Peyer's patch (tissue), 4 donors: ENCODE results near the gene PWWP2B. TPM values are rescaled to one million over a fixed set of nuclear protein-coding genes. Genes with fewer than 3 reads are reported as not detected.

Experiments used
- DNase-seq, 3 donors: peaks; one replicate each; pipeline ENCODE4 v3.0.0-alpha.2; 2017 to 2019
- H3K27ac ChIP-seq, 4 donors: fragments of 200-600 bp; sonication (generic); one replicate each; pipeline ENCODE4 v1.5.1; 2016 to 2019
- H3K27me3 ChIP-seq, 2 donors: fragments of 200-600 bp; sonication (generic); one replicate each; pipeline ENCODE4 v1.5.1; 2019
- H3K36me3 ChIP-seq, 3 donors: fragments of 200-600 bp; sonication (generic); one replicate each; pipeline ENCODE4 v1.5.1; 2016 to 2019
- H3K4me1 ChIP-seq, 4 donors: fragments of 200-600 bp; sonication (generic); one replicate each; pipeline ENCODE4 v1.5.1; 2016 to 2019
- H3K4me3 ChIP-seq, 4 donors: fragments of 200-600 bp; sonication (generic); 1 replicate in 3 of 4; 2 replicates in 1 of 4; pipeline ENCODE4 v1.5.1; 2016 to 2019; ENCODE audit warnings: mild to moderate bottlenecking in 1 of 4
- H3K9me3 ChIP-seq, 4 donors: fragments of 200-600 bp; sonication (generic); one replicate each; pipeline ENCODE4 v1.5.1; 2016 to 2019; ENCODE audit warnings: mild to moderate bottlenecking in 1 of 4
- POLR2A ChIP-seq, 2 donors: fragments of 450-650 bp; IDR thresholded peaks; one replicate each; pipeline ENCODE4 v1.5.1; 2017; ENCODE audit warnings: antibody characterized with exemption in 2 of 2, mild to moderate bottlenecking in 2 of 2, moderate library complexity in 2 of 2
- total RNA-seq, 4 donors: library from RNA; depleted of rRNA; stranded (reverse); fragments of >200 nt; gene quantifications; one replicate each; pipeline ENCODE4 v1.1.0, GENCODE V29; 2016
- TF ChIP-seq, protein P1 (sequence below), 6 experiments: fragments of 450-650 bp in 4 of 6; fragments of 200-600 bp in 2 of 6; sonication (generic) in 1 of 6; IDR thresholded peaks; one replicate each; pipeline ENCODE4 v1.5.1; 2017 to 2019; ENCODE audit warnings: antibody characterized with exemption in 6 of 6, mild to moderate bottlenecking in 3 of 6, moderate library complexity in 1 of 6

Gene PWWP2B
- total RNA-seq: 10 to 100 TPM; 11.4 to 19.2 (median 15.1) TPM

DNA sequence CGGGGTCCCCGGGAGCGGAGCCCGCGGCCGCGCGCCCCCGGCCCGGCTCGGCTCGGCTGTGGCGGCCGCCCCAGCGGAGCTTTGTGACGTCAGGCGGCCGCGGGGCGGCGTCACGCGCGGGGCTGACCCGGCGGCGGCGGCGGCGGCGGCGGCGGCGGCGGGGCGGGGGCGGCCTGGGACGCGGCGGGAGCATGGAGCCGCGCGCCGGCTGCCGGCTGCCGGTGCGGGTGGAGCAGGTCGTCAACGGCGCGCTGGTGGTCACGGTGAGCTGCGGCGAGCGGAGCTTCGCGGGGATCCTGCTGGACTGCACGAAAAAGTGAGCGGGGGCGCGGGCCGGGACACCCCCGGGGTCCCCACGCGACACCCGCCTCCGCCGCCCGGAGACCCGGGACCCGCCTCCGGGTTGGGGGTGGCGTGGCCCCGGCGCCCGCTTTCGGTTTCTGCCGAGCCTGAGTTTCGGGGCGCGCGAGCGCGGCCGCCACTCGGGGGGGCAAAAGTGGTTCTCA is at the start of gene PWWP2B:
PWWP2B (plus strand) TSS at position 165 of the 506 bp plus-strand sequence; CDS start at position 192, 27 bp downstream.
- no peaks in the 10 kb centered on the region for H3K27me3 ChIP-seq
- peak; percentile 64 to 83 (median 82) for DNase-seq
- peak within 1 kb of the TSS; percentile 90 to 99 (median 92) for H3K4me3 ChIP-seq
- TF ChIP-seq POLR2A (IDR thresholded peaks at IDR 0.05): peak; percentile 17 to 67
- TF ChIP-seq, protein P1, sequence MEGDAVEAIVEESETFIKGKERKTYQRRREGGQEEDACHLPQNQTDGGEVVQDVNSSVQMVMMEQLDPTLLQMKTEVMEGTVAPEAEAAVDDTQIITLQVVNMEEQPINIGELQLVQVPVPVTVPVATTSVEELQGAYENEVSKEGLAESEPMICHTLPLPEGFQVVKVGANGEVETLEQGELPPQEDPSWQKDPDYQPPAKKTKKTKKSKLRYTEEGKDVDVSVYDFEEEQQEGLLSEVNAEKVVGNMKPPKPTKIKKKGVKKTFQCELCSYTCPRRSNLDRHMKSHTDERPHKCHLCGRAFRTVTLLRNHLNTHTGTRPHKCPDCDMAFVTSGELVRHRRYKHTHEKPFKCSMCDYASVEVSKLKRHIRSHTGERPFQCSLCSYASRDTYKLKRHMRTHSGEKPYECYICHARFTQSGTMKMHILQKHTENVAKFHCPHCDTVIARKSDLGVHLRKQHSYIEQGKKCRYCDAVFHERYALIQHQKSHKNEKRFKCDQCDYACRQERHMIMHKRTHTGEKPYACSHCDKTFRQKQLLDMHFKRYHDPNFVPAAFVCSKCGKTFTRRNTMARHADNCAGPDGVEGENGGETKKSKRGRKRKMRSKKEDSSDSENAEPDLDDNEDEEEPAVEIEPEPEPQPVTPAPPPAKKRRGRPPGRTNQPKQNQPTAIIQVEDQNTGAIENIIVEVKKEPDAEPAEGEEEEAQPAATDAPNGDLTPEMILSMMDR (IDR thresholded peaks at IDR 0.05): no peak
- peak within 1 kb of the TSS; percentile 95 to 99 (median 96) for H3K27ac ChIP-seq
- no peaks in the 10 kb centered on the region for H3K9me3 ChIP-seq
- H3K36me3 ChIP-seq: no peaks in the 10 kb centered on the region
- H3K4me1 ChIP-seq: peaks cover 0 to 56% (median 30%) of the 10 kb centered on the region in 4 donors

- H3K4me1 ChIP-seq: no peaks in the 10 kb centered on the region
- peaks cover 0 to 17% (median 0%) of the 10 kb centered on the region in 3 donors for H3K36me3 ChIP-seq
- no peaks in the 10 kb centered on the region for H3K9me3 ChIP-seq
Observed at GRCh38 chr10:132347211-132347930, 49.6 kb upstream of the PWWP2B start.

DNA sequence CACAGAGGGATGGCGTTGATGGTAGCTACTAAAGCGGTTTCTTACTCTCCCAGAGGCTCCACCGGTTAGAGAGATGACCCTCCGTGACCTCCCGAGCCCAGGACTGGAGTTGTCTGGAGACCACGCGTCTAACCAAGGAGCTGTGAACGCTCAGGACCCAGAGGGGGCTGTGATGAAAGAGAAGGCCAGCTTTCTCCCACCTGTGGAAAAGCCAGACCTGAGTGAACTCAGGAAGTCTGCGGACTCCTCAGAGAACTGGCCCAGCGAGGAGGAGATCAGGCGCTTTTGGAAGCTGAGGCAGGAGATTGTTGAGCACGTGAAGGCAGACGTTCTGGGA is 49.1 kb upstream of the PWWP2B start:
- TF ChIP-seq, protein P1 (IDR thresholded peaks at IDR 0.05): no peak
- no peak for TF ChIP-seq POLR2A (IDR thresholded peaks at IDR 0.05)
- Histone ChIP-seq H3K27ac (no peak overlapping the region), H3K4me1 (no peaks in the 10 kb centered on the region), H3K9me3 (no peaks in the 10 kb centered on the region), H3K36me3 (peaks cover 0 to 12% (median 0%) of the 10 kb centered on the region in 3 donors), H3K4me3 (no peak overlapping the region), H3K27me3 (no peaks in the 10 kb centered on the region)
- no peak for DNase-seq

More at GRCh38 chr10:132347211-132347930, 49.6 kb upstream of the PWWP2B start:
- no peak for DNase-seq
- TF ChIP-seq POLR2A (IDR thresholded peaks at IDR 0.05): no peak
- TF ChIP-seq, protein P1 (IDR thresholded peaks at IDR 0.05): no peak
- Histone ChIP-seq H3K27me3 (no peaks in the 10 kb centered on the region), H3K27ac (no peak overlapping the region), H3K4me3 (no peak overlapping the region)

- H3K9me3 ChIP-seq: no peaks in the 10 kb centered on the region
- H3K27me3 ChIP-seq: no peaks in the 10 kb centered on the region
- peaks cover 0 to 6% (median 0%) of the 10 kb centered on the region in 3 donors for H3K36me3 ChIP-seq
- H3K4me3 ChIP-seq: no peak overlapping the region
- TF ChIP-seq, protein P1 (IDR thresholded peaks at IDR 0.05): no peak
- no peak for TF ChIP-seq POLR2A (IDR thresholded peaks at IDR 0.05)
- no peak overlapping the region for H3K27ac ChIP-seq
- peak in 1 of 3 donors; percentile 30 for DNase-seq
- no peaks in the 10 kb centered on the region for H3K4me1 ChIP-seq
Observed at GRCh38 chr10:132349766-132350165, 47.2 kb upstream of the PWWP2B start.

DNA sequence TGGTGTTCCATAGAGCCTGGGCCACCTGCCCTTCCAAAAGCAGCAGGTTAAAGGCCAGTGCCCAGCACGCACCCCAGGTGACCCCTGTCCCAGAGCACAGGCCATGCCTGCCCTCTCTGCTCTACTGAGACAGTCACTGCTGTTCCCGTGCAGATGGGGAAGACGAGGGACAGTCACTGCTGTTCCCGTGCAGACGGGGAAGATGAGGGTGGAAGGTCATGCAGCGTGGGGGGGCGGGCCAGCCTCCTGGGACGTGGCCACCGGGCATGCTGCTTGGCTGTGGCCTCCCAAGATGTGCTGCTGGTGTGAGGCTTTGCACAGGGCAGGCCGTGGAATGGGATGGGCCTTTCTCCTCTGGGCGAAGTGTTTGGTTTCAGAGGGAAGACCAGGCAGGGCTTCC is 46.6 kb upstream of the PWWP2B start:
- Histone ChIP-seq H3K27me3 (no peaks in the 10 kb centered on the region), H3K4me3 (no peak overlapping the region), H3K27ac (no peak overlapping the region), H3K4me1 (no peaks in the 10 kb centered on the region), H3K9me3 (no peaks in the 10 kb centered on the region), H3K36me3 (peaks cover 0 to 3% (median 0%) of the 10 kb centered on the region in 3 donors)
- TF ChIP-seq POLR2A (IDR thresholded peaks at IDR 0.05): no peak
- TF ChIP-seq, protein P1 (IDR thresholded peaks at IDR 0.05): no peak
- DNase-seq: no peak
